ENCODE measurements around the gene MYO7A.

Gene MYO7A

GRCh38 chr11:77159937-77160495, 32.0 kb downstream of the MYO7A start:
- DNase-seq (ENCODE audit: low read depth, low spot score): no peak
- TF ChIP-seq CTCF (IDR thresholded peaks at IDR 0.05; ENCODE audit: low read depth, low read length): no peak
- no peak overlapping the region for H3K4me3 ChIP-seq (ENCODE audit: low read depth, low read length)
- in situ Hi-C loops (cut with HindIII; ENCODE audit: low sequenced_read_pairs): no loop called here

GRCh38 chr11:77163271-77163670, 35.2 kb downstream of the MYO7A start:
- no peak for TF ChIP-seq CTCF (IDR thresholded peaks at IDR 0.05; ENCODE audit: low read depth, low read length)
- in situ Hi-C loops (cut with HindIII; ENCODE audit: low sequenced_read_pairs): no loop called here
- DNase-seq (ENCODE audit: low read depth, low spot score): no peak
- H3K4me3 ChIP-seq (ENCODE audit: low read depth, low read length): no peak overlapping the region

GRCh38 chr11:77165066-77165465, 37.0 kb downstream of the MYO7A start:
- no peak for DNase-seq (ENCODE audit: low read depth, low spot score)
- in situ Hi-C loops (cut with HindIII; ENCODE audit: low sequenced_read_pairs): no loop called here
- no peak overlapping the region for H3K4me3 ChIP-seq (ENCODE audit: low read depth, low read length)
- TF ChIP-seq CTCF (IDR thresholded peaks at IDR 0.05; ENCODE audit: low read depth, low read length): no peak

- no peak for TF ChIP-seq CTCF (IDR thresholded peaks at IDR 0.05; ENCODE audit: low read depth, low read length)
- no peak for DNase-seq (ENCODE audit: low read depth, low spot score)
- in situ Hi-C loops (cut with HindIII; ENCODE audit: low sequenced_read_pairs): no loop called here
- H3K4me3 ChIP-seq (ENCODE audit: low read depth, low read length): no peak overlapping the region
These were observed 38.0 kb downstream of the MYO7A start for GRCh38 chr11:77166021-77166420.

- DNase-seq (ENCODE audit: low read depth, low spot score): no peak
- no peak for TF ChIP-seq CTCF (IDR thresholded peaks at IDR 0.05; ENCODE audit: low read depth, low read length)
- in situ Hi-C loops (cut with HindIII; ENCODE audit: low sequenced_read_pairs): no loop called here
These were observed 39.1 kb downstream of the MYO7A start for GRCh38 chr11:77167111-77167626.

GRCh38 chr11:77167791-77168190, 39.7 kb downstream of the MYO7A start:
- in situ Hi-C loops (cut with HindIII; ENCODE audit: low sequenced_read_pairs): no loop called here
- TF ChIP-seq CTCF (IDR thresholded peaks at IDR 0.05; ENCODE audit: low read depth, low read length): no peak
- no peak overlapping the region for H3K4me3 ChIP-seq (ENCODE audit: low read depth, low read length)
- DNase-seq (ENCODE audit: low read depth, low spot score): no peak

More at GRCh38 chr11:77167111-77167626, 39.1 kb downstream of the MYO7A start:
- H3K4me3 ChIP-seq (ENCODE audit: low read depth, low read length): no peak overlapping the region
